CD4-positive, alpha-beta memory T cell (primary cell): ENCODE data around the gene EVPLL. TPM values are rescaled to one million over a fixed set of nuclear protein-coding genes. Genes with fewer than 3 reads are reported as not detected.
"Not testable (repeated sequence)": the region's sequence is repeated elsewhere in the genome, so short reads cannot be mapped to it uniquely, and the experiment has no call there.

ENCODE experiments used
- CTCF ChIA-PET: fragments of 350-600 bp; sonication (Branson Sonifier 250); formaldehyde crosslinking; loops from one replicate; lab custom pipeline; 2021; ENCODE audit warnings: inconsistent platforms; ENCODE audit not compliant: partially characterized antibody; lab: Charles Lee
- POLR2A ChIA-PET: fragments of 350-600 bp; sonication (Branson Sonifier 250); formaldehyde crosslinking; loops from one replicate; lab custom pipeline; 2021; ENCODE audit not compliant: partially characterized antibody; lab: Charles Lee
- DNase-seq, 5 donors: peaks; one replicate each; pipeline versions ENCODE4 v3.0.0 to v3.0.0-alpha.2; 2020 to 2022; ENCODE audit warnings: mixed read lengths in 1 of 5
- H3K27ac ChIP-seq: one replicate; pipeline ENCODE4 v1.7.0; 2013; ENCODE audit warnings: low read depth, low read length
- H3K27me3 ChIP-seq: 2 replicates; pipeline ENCODE4 v1.7.0; 2013; ENCODE audit warnings: mild to moderate bottlenecking, low read length, moderate library complexity; ENCODE audit not compliant: insufficient read depth
- H3K36me3 ChIP-seq: 2 replicates; pipeline ENCODE4 v1.7.0; 2013; ENCODE audit warnings: mild to moderate bottlenecking, low read length, moderate library complexity; ENCODE audit not compliant: insufficient read depth
- H3K4me1 ChIP-seq: 2 replicates; pipeline ENCODE4 v1.7.0; 2013; ENCODE audit warnings: mild to moderate bottlenecking, low read length, moderate library complexity; ENCODE audit not compliant: insufficient read depth
- H3K4me3 ChIP-seq, 2 donors: one replicate each; pipeline ENCODE4 v1.7.0; 2013; ENCODE audit warnings: low read length in 2 of 2, mild to moderate bottlenecking in 1 of 2
- H3K9me3 ChIP-seq, 2 donors: one replicate each; pipeline ENCODE4 v1.7.0; 2013; ENCODE audit warnings: low read length in 2 of 2, control low read depth in 1 of 2; ENCODE audit not compliant: control insufficient read depth in 1 of 2
- H3K27ac Mint-ChIP-seq, 7 donors: one replicate each; pipeline ENCODE4 v1.8.0; 2020 to 2021; ENCODE audit warnings: mixed read lengths in 7 of 7, mild to moderate bottlenecking in 6 of 7, inconsistent platforms in 3 of 7, moderate library complexity in 3 of 7
- H3K27me3 Mint-ChIP-seq, 2 donors: one replicate each; pipeline ENCODE4 v1.8.0; 2020 to 2021; ENCODE audit warnings: mixed read lengths in 2 of 2
- H3K36me3 Mint-ChIP-seq, 2 donors: one replicate each; pipeline ENCODE4 v1.8.0; 2020 to 2021; ENCODE audit warnings: mixed read lengths in 2 of 2, inconsistent platforms in 1 of 2, mild to moderate bottlenecking in 1 of 2
- H3K4me1 Mint-ChIP-seq, 4 donors: one replicate each; pipeline ENCODE4 v1.8.0; 2020 to 2021; ENCODE audit warnings: mixed read lengths in 4 of 4, mild to moderate bottlenecking in 1 of 4
- H3K4me3 Mint-ChIP-seq, 8 donors: one replicate each; pipeline ENCODE4 v1.8.0; 2020 to 2021; ENCODE audit warnings: mixed read lengths in 8 of 8, mild to moderate bottlenecking in 7 of 8, moderate library complexity in 6 of 8, inconsistent platforms in 3 of 8
- H3K9me3 Mint-ChIP-seq, 8 donors: one replicate each; pipeline ENCODE4 v1.8.0; 2020 to 2021; ENCODE audit warnings: mixed read lengths in 8 of 8, mild to moderate bottlenecking in 5 of 8, inconsistent platforms in 3 of 8, moderate library complexity in 1 of 8
- intact Hi-C: fragments of 100-400 bp; cut with micrococcal nuclease; formaldehyde crosslinking; loops from one replicate; pipeline ENCODE4 v1.15.1; 2023
- polyA plus RNA-seq, 2 donors: library from polyadenylated mRNA; unstranded; fragments of 300-500 nt; fragmentation: Illumina TruSeq; gene quantifications; one replicate each; pipeline ENCODE4 v1.2.3, GENCODE V29; 2021
- total RNA-seq, 2 experiments: library from RNA; stranded (reverse); gene quantifications; one replicate each; pipeline ENCODE4 v1.2.3, GENCODE V29; 2021

Gene EVPLL
- total and polyA plus RNA-seq, 4 experiments from 2014 or later = not detected

DNA sequence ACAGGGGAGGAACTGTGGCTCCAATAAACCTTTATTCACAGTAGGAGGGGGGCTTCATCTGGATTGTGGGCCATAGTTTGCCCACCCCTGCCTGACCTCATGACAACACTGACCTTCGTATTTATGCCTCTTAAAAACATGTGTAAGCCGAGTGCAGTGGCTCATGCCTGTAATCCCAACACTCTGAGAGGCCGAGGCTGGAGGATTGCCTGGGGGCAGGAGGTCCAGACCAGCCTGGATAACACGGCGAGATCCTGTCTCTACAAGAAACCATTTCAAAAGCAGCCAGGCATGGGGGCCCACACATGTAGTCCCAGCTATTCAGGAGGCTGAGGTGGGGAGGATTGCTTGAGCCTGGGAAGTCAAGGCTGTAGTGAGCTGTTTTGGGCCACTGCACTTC is 10.0 kb downstream of the EVPLL start:
- H3K4me1 Mint-ChIP-seq, H3K4me1 ChIP-seq, H3K27ac ChIP-seq, POLR2A ChIA-PET, H3K27ac Mint-ChIP-seq, DNase-seq, H3K27me3 Mint-ChIP-seq, H3K9me3 Mint-ChIP-seq, H3K4me3 ChIP-seq, H3K36me3 ChIP-seq, CTCF ChIA-PET, H3K9me3 ChIP-seq, H3K36me3 Mint-ChIP-seq, H3K4me3 Mint-ChIP-seq, H3K27me3 ChIP-seq, intact Hi-C loops: not testable (repeated sequence)

- H3K4me1 Mint-ChIP-seq, H3K27ac Mint-ChIP-seq, intact Hi-C loops, CTCF ChIA-PET, H3K36me3 ChIP-seq, H3K9me3 ChIP-seq, H3K4me1 ChIP-seq, H3K27me3 Mint-ChIP-seq, H3K36me3 Mint-ChIP-seq, H3K9me3 Mint-ChIP-seq, H3K4me3 ChIP-seq, H3K27ac ChIP-seq, H3K4me3 Mint-ChIP-seq, POLR2A ChIA-PET, H3K27me3 ChIP-seq, DNase-seq: not testable (repeated sequence)
These were observed 10.7 kb downstream of the EVPLL start for GRCh38 chr17:18388266-18388665.

- H3K4me3 ChIP-seq, POLR2A ChIA-PET, H3K9me3 Mint-ChIP-seq, H3K4me1 ChIP-seq, H3K27ac Mint-ChIP-seq, H3K9me3 ChIP-seq, H3K4me1 Mint-ChIP-seq, DNase-seq, H3K36me3 Mint-ChIP-seq, H3K36me3 ChIP-seq, CTCF ChIA-PET, H3K4me3 Mint-ChIP-seq, H3K27ac ChIP-seq, H3K27me3 ChIP-seq, intact Hi-C loops, H3K27me3 Mint-ChIP-seq: not testable (repeated sequence)
These were observed 11.2 kb downstream of the EVPLL start for GRCh38 chr17:18388728-18389127.

- H3K27ac ChIP-seq, H3K4me3 ChIP-seq, H3K9me3 Mint-ChIP-seq, H3K4me3 Mint-ChIP-seq, H3K27ac Mint-ChIP-seq, H3K36me3 ChIP-seq, CTCF ChIA-PET, H3K4me1 ChIP-seq, H3K36me3 Mint-ChIP-seq, DNase-seq, H3K9me3 ChIP-seq, POLR2A ChIA-PET, H3K27me3 ChIP-seq, H3K4me1 Mint-ChIP-seq, intact Hi-C loops, H3K27me3 Mint-ChIP-seq: not testable (repeated sequence)
These were observed 24.5 kb downstream of the EVPLL start for GRCh38 chr17:18401872-18402590.

DNA sequence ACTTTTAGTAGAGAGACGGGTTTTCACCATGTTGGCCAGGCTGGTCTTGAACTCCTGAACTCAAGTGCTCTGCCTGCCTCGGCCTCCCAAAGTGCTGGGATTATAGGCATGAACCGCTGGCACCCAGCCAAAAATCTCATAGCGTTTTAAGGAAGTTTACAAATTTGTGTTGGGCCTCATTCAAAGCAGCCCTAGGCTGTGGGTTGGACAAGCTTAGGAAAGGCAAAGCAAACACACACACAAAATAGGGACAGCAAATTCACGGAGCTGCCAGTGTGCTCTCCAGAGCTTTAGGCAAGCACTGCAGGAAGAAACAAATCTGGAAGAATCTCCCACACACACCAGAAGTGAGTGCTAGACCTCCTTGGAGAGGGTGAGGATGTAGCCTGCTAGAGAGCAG is 25.6 kb downstream of the EVPLL start:
- H3K27me3 Mint-ChIP-seq, H3K4me1 ChIP-seq, H3K36me3 Mint-ChIP-seq, intact Hi-C loops, H3K27me3 ChIP-seq, H3K36me3 ChIP-seq, CTCF ChIA-PET, H3K4me3 ChIP-seq, POLR2A ChIA-PET, H3K9me3 Mint-ChIP-seq, DNase-seq, H3K9me3 ChIP-seq, H3K27ac ChIP-seq, H3K4me1 Mint-ChIP-seq, H3K27ac Mint-ChIP-seq, H3K4me3 Mint-ChIP-seq: not testable (repeated sequence)

GRCh38 chr17:18403604-18404003 is 26.0 kb downstream of the EVPLL start:
- H3K36me3 ChIP-seq, H3K4me1 Mint-ChIP-seq, H3K4me1 ChIP-seq, H3K4me3 Mint-ChIP-seq, H3K27me3 ChIP-seq, H3K27ac Mint-ChIP-seq, H3K9me3 ChIP-seq, H3K27ac ChIP-seq, H3K27me3 Mint-ChIP-seq, intact Hi-C loops, POLR2A ChIA-PET, H3K36me3 Mint-ChIP-seq, CTCF ChIA-PET, H3K4me3 ChIP-seq, H3K9me3 Mint-ChIP-seq, DNase-seq: not testable (repeated sequence)

DNA sequence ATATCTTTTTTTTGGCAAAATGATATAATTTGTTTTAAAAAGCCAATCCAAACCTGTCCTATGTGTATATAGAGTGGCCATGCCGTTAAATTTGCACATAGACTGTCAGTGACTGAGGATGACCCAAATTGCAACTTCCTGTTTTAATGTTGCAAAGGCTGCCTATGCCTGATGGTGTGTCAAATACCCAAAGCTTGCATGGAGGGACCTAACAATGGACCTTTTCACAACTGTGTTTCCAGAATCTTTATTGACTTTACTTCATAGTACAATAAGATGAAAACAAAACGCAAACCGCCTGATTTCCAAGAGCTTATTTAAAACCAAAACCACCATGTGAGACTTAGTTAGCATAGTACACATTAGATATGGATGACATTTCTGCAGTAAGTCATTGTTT is 31.3 kb downstream of the EVPLL start:
- intact Hi-C loops, POLR2A ChIA-PET, H3K27me3 ChIP-seq, H3K9me3 Mint-ChIP-seq, H3K4me3 ChIP-seq, H3K27ac ChIP-seq, H3K9me3 ChIP-seq, H3K36me3 Mint-ChIP-seq, CTCF ChIA-PET, H3K36me3 ChIP-seq, H3K27me3 Mint-ChIP-seq: not testable (repeated sequence)
- H3K4me1 ChIP-seq = peaks cover 18% of the 10 kb centered on the region
- Mint-ChIP-seq H3K4me3 (peak overlapping the region in 5 of 8 donors; percentile 9 to 60 (median 40)), H3K4me1 (peaks cover 11 to 29% (median 20%) of the 10 kb centered on the region in 4 donors), H3K27ac (peak overlapping the region in 6 of 7 donors; percentile 0 to 83 (median 28))
- peak in 1 of 5 donors; percentile 10 for DNase-seq

- H3K4me3 ChIP-seq, H3K27me3 Mint-ChIP-seq, H3K9me3 ChIP-seq, POLR2A ChIA-PET, H3K27me3 ChIP-seq, intact Hi-C loops, DNase-seq, CTCF ChIA-PET, H3K36me3 Mint-ChIP-seq, H3K9me3 Mint-ChIP-seq, H3K27ac ChIP-seq, H3K36me3 ChIP-seq: not testable (repeated sequence)
- H3K27ac Mint-ChIP-seq = peak overlapping the region in 6 of 7 donors; percentile 0 to 83 (median 28)
- peak overlapping the region in 5 of 8 donors; percentile 35 to 74 (median 56) for H3K4me3 Mint-ChIP-seq
- H3K4me1 ChIP-seq = peaks cover 18% of the 10 kb centered on the region
- peaks cover 11 to 29% (median 20%) of the 10 kb centered on the region in 4 donors for H3K4me1 Mint-ChIP-seq
These were observed 31.7 kb downstream of the EVPLL start for GRCh38 chr17:18409321-18409720.
